NCI-H82 treated with DMSO at 0.1 percent for 48 hours (cell line): ENCODE results near the gene THSD4.

ENCODE experiments used
- DNase-seq: peaks from one replicate; lab custom pipeline; 2025; ENCODE audit not compliant: unreplicated experiment; lab: John Stamatoyannopoulos, UW

THSD4 gene

GRCh38 chr15:71097890-71098289, 17.4 kb upstream of the THSD4 start:
- DNase-seq: no peak

GRCh38 chr15:71098920-71099319, 16.4 kb upstream of the THSD4 start:
- DNase-seq: no peak

DNA sequence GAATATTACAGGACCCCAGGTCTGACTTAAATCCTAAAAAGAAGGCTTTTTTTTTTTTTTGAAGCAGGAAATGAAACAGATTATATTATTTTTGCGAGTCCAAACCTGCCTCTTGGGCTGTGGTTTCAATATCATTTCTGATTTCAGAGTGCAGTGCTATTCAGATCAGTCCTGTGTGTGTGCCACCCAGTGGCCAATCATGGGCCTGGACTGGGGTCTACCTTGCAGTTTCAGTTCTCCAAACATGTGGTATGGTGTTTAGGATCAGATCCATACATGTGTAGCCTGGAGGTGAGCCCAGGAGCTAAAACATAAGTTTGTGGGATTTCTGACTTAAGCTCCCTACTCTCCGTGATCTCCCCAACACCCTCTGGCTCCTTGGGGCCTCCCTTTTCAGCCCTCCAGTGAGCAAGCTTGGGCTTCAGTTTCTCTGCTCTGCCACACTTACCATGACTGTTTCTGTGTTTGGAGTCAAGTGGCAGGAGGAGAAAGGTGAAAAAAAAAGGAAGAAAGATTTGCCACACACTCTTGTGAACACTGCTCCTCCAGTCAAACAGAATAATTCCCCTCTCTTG, 12.1 kb upstream of the THSD4 start:
- DNase-seq: no peak

DNA sequence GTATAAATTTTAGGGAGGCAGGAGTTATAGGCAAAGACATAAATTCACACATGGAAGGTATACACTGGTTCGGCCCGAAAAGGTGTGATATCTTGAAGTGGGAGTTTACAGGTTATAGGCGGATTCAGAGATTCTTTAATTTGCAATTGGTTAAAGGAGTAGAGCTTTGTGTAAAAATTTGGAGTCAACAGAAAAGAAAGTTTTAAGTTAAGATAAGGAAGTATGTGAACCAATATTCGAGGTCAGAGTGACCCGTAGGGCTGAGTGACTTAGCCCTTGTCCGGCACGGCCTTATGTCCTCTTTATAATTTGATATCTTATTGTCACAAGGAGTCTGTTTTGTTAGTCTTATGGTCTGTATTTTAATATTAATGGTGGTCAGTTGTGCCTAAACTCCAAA, 10.6 kb upstream of the THSD4 start:
- no peak for DNase-seq

- no peak for DNase-seq
These were observed 9.8 kb upstream of the THSD4 start for GRCh38 chr15:71105444-71105843.

GRCh38 chr15:71106802-71107500, 8.3 kb upstream of the THSD4 start:
- DNase-seq: no peak

- no peak for DNase-seq
These were observed 7.8 kb upstream of the THSD4 start for GRCh38 chr15:71107501-71107815.

DNA sequence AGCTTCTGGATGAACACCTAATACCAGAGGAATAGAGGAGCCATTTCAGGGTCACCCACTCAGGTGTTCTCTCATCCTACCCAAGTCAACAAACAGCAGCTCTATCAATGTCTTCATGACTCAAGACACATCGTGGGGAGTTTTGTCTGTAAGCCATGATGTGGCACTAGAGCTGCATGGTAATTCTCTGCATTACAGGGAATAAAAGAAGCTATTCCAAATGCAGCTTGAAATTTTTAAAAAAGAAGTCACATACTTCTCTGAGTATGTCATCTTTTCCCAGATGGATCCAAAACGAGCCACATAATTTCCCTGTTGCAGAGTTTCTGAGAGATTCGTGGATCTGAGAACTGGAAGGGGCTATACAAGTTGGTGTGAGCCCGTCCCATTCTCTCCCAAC, 6.1 kb upstream of the THSD4 start:
- DNase-seq: no peak

- DNase-seq: no peak
These were observed 5.4 kb upstream of the THSD4 start for GRCh38 chr15:71109905-71110304.

DNA sequence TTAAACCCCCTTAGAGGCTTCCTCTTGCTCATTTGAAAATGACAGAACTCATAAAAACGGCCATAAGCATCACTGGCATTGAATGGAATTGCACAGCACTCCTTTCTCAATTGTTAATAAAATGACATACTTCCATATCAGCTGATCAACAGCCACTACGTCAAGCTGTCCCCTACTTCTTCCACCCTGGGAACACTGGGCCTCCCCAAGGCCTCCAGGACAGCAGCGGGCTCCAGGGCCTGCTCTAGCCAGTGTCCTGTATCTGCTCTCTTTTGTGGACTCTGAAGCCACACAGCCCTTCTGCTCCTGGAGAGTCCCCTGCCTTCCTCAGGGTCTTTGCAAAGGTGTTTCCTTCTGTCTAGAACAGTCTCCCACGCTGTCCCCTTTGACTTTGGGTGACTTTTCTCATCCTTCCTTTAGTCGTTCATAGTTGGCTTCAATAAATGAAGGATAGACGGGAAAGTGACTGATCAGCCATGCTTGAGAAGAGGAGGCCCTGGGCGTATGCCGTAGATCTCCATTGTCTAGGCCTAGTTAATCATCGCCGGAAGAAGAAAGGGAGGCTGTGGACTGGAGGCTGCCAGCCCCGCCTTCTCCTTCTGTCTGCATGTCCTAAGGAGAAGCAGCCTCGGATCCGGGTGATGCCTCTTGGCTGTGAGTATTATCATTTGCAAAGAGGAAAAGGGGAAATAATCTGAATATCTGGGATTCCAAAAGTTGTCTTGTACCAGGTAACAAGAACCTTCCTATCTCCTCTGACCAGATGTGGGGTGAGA, 4.7 kb upstream of the THSD4 start:
- no peak for DNase-seq

DNA sequence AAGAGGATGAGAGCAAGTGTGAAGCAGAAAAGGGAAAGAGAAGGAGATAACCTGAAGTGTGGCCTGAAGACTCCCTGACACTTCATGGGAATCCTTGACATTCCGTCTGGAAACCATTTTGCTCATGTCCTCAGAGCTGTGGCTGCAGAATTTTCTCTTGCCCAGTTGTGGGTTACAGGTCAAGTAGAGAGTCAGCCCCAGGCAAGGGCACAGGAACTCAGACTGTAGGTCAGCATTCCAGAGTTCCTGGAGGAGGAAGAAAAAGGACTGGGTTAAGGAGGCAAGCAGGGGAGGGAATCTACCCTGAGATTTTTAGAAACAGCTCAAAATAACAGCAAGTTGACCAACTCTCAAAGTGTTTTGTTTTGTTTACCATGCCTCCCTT, 4.1 kb upstream of the THSD4 start:
- DNase-seq: no peak

DNA sequence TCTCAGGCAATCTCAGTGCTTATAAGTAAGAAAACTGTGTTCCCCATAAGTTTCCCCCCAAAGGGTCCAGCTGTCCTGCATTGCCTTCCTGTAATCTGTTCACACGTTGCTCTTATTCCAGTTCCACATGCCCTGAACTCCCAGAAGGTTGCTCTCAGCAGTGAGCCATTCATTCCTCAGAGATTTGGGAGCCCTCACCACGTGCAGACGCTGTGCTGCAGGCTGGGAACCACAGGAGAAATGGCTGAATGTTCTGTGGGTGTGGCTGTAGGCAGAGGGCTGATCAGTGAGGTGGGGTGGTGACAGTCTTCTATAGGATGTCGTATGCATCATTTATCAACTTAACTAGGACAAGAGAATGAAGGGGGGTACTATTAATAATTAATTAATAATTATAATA, 3.3 kb upstream of the THSD4 start:
- DNase-seq: no peak

DNA sequence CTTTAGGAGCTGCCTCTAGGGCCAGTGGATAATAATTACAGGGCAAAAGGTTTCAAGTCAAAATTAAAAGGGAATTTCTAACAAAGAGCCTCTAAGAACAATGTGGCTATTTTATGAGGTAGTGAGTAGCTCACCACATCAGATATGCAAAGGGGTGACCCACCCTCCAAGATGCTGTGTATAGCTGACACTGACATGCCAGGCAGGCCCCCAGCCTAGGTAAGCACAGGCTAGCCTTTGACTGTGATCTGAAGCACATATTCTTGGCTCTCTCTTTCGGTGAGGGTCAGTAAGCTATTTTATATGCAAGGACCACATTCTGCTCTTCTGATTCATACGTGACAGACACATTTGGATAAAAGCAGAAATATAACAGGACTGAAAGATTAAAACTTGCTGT, 2.8 kb upstream of the THSD4 start:
- no peak for DNase-seq

DNA sequence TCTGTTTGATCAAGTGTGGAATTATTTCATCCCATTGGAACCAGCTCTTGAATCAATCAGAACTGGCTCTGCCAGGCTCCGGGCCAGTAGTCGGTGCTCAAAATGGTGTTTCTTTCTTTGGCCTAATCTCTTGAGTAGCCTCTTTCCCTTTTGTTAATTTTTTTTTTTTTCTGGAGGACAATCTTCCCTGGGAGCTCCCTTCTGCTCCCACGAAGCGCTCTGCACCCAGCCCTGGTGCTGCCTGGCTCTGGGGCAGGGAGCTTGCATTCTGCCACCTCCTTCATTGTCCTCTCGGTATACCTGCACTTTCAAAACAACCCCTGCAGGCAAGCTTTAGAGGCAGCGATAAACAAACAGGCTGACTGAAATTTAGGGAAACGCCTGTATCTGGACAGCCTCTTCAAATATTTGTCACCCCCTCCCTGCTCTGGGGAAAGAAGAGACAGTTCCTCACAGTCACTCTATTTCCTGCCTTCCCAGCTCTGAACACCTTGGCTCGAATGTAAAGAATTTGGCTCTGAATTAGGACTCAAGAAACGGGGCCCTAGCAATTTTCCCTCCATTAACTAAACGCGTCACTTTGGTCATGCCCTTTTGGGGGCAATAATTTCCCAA, 1.1 kb upstream of the THSD4 start:
- DNase-seq: no peak

DNA sequence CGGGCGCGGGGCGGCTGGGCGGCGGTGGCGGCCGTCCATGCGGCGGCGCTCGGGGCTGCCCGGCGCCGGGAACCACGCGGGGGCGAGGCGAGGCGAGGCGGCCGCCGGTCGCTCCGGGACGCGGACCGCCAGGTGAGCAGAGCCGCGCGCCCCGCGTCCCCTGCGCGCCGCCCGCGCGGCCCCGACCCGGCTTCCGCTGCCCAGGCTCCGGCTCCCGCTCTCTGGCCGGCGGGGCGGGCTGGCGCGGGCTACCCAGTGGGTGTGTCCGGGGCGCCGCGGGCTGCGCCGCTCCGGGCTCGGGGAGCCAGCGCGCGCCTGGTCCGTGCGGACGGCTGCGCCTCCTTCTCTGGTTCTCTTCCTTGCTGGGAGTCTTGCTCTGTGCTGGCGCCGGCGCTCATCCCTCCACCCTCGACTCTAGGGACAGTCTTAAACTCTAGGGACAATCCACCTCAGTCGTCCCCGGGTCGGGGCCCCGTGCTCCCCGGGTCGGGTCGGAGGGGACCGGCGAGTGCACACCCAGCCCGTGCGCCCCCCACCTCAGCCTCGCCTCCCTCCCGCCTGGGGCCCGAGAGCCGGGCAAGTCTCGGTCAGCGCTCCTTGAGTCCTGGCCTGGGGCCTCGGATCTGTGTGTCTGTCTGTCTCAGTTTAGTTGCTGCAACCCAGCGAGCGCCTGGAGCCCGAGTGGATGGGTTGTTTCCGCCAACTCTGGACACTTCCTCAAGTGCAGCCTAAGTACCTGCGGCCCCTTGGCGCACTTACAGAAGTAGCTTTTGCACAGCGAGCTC, 488 bp downstream of the THSD4 start:
- no peak for DNase-seq

DNA sequence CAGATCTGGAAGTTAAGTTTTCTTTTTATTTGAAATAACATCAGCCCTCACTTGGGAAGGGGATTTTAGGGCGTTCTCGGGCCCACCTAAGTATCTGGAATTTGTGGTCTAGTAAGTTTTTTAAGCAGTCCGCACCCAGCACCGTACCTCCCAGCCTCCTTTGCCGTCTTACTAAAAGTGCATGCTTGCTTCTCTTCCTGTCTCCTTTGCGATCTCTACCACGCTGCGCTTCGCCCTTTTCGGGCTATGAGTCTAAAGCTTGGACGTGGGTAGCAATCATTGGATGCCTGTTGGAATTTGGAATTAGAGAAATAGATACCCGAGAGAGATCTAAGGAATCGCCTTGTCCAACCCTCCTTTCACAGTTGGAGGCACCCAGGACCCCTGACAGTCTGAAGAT, 1.1 kb downstream of the THSD4 start:
- no peak for DNase-seq

- DNase-seq: no peak
These were observed 1.7 kb downstream of the THSD4 start for GRCh38 chr15:71116942-71117341.

DNA sequence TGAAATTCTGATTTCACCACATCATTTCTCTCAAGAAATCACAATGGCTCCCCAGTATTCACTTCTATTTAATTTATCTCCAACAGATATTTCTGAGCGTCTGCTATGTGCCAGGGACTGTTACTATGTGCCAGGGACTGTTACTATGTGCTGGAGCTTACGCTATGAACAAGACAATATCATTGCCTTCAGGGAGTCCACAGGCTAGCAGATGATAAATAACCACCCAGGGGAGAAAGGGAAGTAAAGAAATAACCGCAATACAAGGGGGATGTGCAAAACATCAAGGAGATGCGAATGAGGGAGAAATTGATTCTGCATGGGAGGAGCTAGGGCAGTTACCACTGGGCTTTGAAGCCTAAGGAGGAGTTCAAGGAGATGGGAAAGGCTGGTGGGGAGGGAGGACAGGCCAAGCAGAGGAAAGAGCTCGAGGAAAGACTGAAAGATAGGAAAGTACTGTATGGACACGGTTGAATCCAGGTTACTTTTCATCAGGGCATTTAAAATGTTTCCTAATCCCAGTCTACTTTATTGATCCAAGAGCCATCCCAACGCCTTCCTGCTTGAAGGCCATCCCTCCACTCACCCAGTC, 2.5 kb downstream of the THSD4 start:
- DNase-seq: no peak

DNA sequence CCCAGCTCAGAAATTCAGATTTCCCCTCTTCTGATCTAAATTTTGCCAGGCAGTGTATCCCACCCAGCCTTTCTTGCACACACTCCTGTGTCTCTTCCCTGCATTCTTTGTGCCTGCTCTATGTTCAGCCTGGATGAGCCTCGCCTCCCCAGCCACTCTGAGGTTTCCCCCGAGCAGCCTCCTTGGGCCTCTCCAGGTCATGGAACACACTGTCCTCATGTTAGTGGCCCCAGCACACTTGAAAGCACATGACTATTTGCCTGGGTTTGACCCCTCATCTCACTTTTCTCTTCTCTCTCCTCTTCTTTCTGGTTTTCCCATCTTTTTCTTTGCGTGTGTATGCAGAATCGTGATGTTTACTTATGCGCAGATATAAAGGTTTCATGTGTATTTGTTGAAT, 3.1 kb downstream of the THSD4 start:
- DNase-seq: no peak

DNA sequence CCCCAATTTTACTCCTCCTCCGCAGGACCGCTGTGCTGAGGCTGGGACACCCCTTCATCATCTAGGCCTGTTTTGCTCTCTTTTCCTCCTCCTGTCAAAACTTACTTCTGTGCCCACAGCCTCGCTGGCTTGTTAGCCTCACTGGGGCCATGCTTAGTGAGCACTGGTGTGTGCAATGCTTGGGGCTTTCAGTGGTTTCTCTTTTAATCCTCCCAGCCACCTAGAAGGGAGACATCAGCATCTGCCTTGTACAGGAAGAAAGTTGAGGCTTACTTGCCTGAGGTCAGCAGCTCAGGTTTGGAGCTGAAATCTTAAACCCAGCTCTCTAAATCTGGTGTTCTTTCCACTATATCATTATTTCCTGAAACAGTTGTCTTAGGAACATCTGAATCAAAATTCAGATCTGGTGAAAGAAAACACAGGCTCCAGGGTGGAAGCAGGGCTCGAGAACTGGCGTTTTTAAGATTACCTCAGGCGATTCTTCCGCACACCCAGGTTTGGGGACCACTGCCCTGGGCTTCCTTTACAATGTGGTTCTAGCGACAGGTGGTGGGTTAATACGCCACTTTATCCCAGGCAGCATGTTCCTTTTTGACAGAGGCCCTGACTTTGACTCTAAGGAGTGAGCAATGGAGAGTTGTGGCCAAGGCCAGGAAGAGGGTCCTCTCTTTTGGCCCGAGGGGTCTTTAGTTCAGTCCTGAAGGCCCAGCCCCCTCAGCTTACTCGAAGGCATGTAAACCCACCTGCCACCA, 3.8 kb downstream of the THSD4 start:
- no peak for DNase-seq
